NB4 (cell line): ENCODE results near the gene RNF150.

ENCODE experiments used
- CTCF ChIP-seq: IDR thresholded peaks from one replicate; pipeline ENCODE4 v1.5.1; 2012; ENCODE audit warnings: low read depth, low read length
- MYC ChIP-seq: IDR thresholded peaks from 2 replicates; pipeline ENCODE4 v1.6.1; 2011; ENCODE audit warnings: low read depth, low read length
- POLR2A ChIP-seq: IDR thresholded peaks from 2 replicates; pipeline ENCODE4 v1.6.1; 2011; ENCODE audit warnings: mild to moderate bottlenecking; ENCODE audit not compliant: insufficient read length; ENCODE audit errors: extremely low read depth

- TF ChIP-seq CTCF (no peak), MYC (no peak), POLR2A (no peak)
These were observed 74.4 kb downstream of the RNF150 start for GRCh38 chr4:141058591-141059512.
